Gastrocnemius medialis (tissue), 4 donors: ENCODE data around the gene BEST1. TPM values are rescaled to one million over a fixed set of nuclear protein-coding genes. Genes with fewer than 3 reads are reported as not detected.

Source experiments
- ATAC-seq, 2 donors: fragments of 150-250 bp; one replicate each; pipeline ENCODE4 v1.9.1; 2016
- DNase-seq, 2 donors: peaks; one replicate each; pipeline ENCODE4 v3.0.0-alpha.2; 2019
- H3K27ac ChIP-seq, 4 donors: fragments of 200-600 bp; sonication (generic); 1 replicate in 1 of 4; 2 replicates in 3 of 4; pipeline ENCODE4 v1.5.1; 2016 to 2018; ENCODE audit warnings: mild to moderate bottlenecking in 2 of 4, moderate library complexity in 1 of 4
- H3K27me3 ChIP-seq, 3 donors: fragments of 200-600 bp; sonication (generic) in 2 of 3; 1 replicate in 1 of 3; 2 replicates in 2 of 3; pipeline versions ENCODE4 v1.5.1 to v1.6.0; 2016 to 2019; ENCODE audit warnings: mild to moderate bottlenecking in 1 of 3, moderate library complexity in 1 of 3
- H3K36me3 ChIP-seq, 2 donors: fragments of 200-600 bp; sonication (generic) in 1 of 2; one replicate each; pipeline ENCODE4 v1.5.1; 2017 to 2018
- H3K4me1 ChIP-seq, 2 donors: fragments of 200-600 bp; sonication (generic) in 1 of 2; one replicate each; pipeline ENCODE4 v1.5.1; 2016 to 2017; ENCODE audit warnings: mild to moderate bottlenecking in 2 of 2
- H3K4me3 ChIP-seq, 4 donors: fragments of 200-600 bp; sonication (generic) in 3 of 4; 1 replicate in 1 of 4; 2 replicates in 3 of 4; pipeline ENCODE4 v1.5.1; 2016 to 2019; ENCODE audit warnings: mild to moderate bottlenecking in 2 of 4
- H3K9me3 ChIP-seq, 3 donors: fragments of 200-600 bp; sonication (generic) in 2 of 3; 1 replicate in 1 of 3; 2 replicates in 2 of 3; pipeline ENCODE4 v1.5.1; 2016 to 2019
- CTCF ChIP-seq, 5 experiments: fragments of 450-650 bp in 3 of 5; fragments of 200-600 bp in 2 of 5; sonication (generic) in 2 of 5; IDR thresholded peaks in 4 of 5; conservative IDR thresholded peaks in 1 of 5; 1 replicate in 4 of 5; 2 replicates in 1 of 5; pipeline ENCODE4 v1.5.1; 2016 to 2019; ENCODE audit warnings: antibody characterized with exemption in 5 of 5, mild to moderate bottlenecking in 3 of 5, moderate library complexity in 3 of 5
- POLR2A ChIP-seq, 2 donors: fragments of 450-650 bp; IDR thresholded peaks; one replicate each; pipeline ENCODE4 v1.6.1; 2017; ENCODE audit warnings: antibody characterized with exemption in 2 of 2, mild to moderate bottlenecking in 2 of 2, moderate library complexity in 2 of 2
- in situ Hi-C, 4 donors: fragments of 200-750 bp; cut with MboI; loops; one replicate each; pipeline versions ENCODE4 v1.15.0 to v1.8.0; 2017; ENCODE audit warnings: low sequenced_read_pairs in 4 of 4
- intact Hi-C: fragments of 100-400 bp; cut with DNase I; formaldehyde crosslinking; loops from one replicate; pipeline ENCODE4 v1.15.1; 2023; ENCODE audit warnings: low total_unique reads
- total RNA-seq, 4 donors: library from RNA; depleted of rRNA; stranded (reverse); fragments of >200 nt; gene quantifications; one replicate each; pipeline versions ENCODE4 v1.1.0 to v1.2.3, GENCODE V29; 2016

The BEST1 gene
- total RNA-seq, 4 donors from 2014 or later = 0.93 to 1.7 (median 0.94) TPM; not detected in 1

- in situ Hi-C loops (no loop called here), intact Hi-C loops (no loop called here)
- Histone ChIP-seq H3K27ac (no peak overlapping the region), H3K4me1 (no peaks in the 10 kb centered on the region), H3K9me3 (no peaks in the 10 kb centered on the region), H3K4me3 (no peak overlapping the region), H3K27me3 (peaks cover 0 to 5% (median 0%) of the 10 kb centered on the region in 3 donors), H3K36me3 (no peaks in the 10 kb centered on the region)
- peak in 1 of 2 donors; percentile 39 for DNase-seq
- TF ChIP-seq POLR2A (IDR thresholded peaks at IDR 0.05) = no peak
- TF ChIP-seq CTCF (IDR thresholded peaks at IDR 0.05 in 4 of 5, conservative IDR thresholded peaks at IDR 0.05 in 1 of 5) = no peak
- ATAC-seq = peak; percentile 46 to 70
These were observed 54.3 kb downstream of the BEST1 start for GRCh38 chr11:62004473-62004872.

GRCh38 chr11:62008193-62008592, 58.0 kb downstream of the BEST1 start:
- DNase-seq (no peak), ATAC-seq (no peak)
- Histone ChIP-seq H3K27me3 (peaks cover 0 to 5% (median 0%) of the 10 kb centered on the region in 3 donors), H3K4me3 (no peak overlapping the region), H3K27ac (no peak overlapping the region), H3K9me3 (no peaks in the 10 kb centered on the region), H3K4me1 (no peaks in the 10 kb centered on the region), H3K36me3 (no peaks in the 10 kb centered on the region)
- TF ChIP-seq POLR2A (IDR thresholded peaks at IDR 0.05) = no peak
- in situ Hi-C loops = no loop called here
- intact Hi-C loops = no loop called here

DNA sequence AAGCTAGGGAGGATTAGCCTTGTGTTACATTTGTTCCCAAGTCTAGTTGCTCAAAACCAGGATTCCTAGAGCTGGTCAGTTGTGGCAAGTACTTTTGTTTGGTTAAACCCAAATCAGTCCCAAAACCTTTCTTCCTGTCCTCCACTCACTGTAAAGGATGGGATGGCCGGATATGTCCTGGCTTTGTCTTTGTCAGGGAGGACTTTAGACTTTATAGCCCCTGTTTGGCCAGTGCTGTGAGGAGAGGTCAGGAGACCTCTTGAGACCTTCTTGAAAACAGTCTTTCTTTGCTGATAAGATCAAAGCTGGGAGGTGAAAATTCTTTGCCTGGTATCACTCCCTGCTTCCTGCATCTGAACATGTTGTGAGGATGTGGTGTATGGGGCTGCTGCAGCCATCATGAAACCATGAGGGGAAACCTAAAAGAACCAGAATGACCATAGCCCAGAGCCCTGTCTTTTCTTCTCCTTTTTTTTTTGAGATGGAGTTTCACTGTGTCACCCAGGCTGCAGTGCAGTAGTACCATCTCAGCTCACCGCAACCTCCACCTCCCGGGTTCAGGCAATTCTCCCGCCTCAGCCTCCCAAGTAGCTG, 60.9 kb downstream of the BEST1 start:
- TF ChIP-seq POLR2A (IDR thresholded peaks at IDR 0.05) (no peak), CTCF (IDR thresholded peaks at IDR 0.05 in 4 of 5, conservative IDR thresholded peaks at IDR 0.05 in 1 of 5) (no peak)
- intact Hi-C loops = no loop called here
- Histone ChIP-seq H3K36me3 (no peaks in the 10 kb centered on the region), H3K9me3 (no peaks in the 10 kb centered on the region), H3K4me1 (no peaks in the 10 kb centered on the region), H3K27me3 (no peaks in the 10 kb centered on the region), H3K4me3 (no peak overlapping the region), H3K27ac (no peak overlapping the region)
- ATAC-seq (no peak), DNase-seq (no peak)
- in situ Hi-C loops = no loop called here

- DNase-seq (no peak), ATAC-seq (no peak)
- Histone ChIP-seq H3K27me3 (no peaks in the 10 kb centered on the region), H3K27ac (no peak overlapping the region), H3K9me3 (no peaks in the 10 kb centered on the region), H3K36me3 (no peaks in the 10 kb centered on the region), H3K4me1 (no peaks in the 10 kb centered on the region), H3K4me3 (no peak overlapping the region)
- no peak for TF ChIP-seq POLR2A (IDR thresholded peaks at IDR 0.05)
- TF ChIP-seq CTCF (IDR thresholded peaks at IDR 0.05 in 4 of 5, conservative IDR thresholded peaks at IDR 0.05 in 1 of 5) = no peak
- intact Hi-C loops = no loop called here
- in situ Hi-C loops = no loop called here
These were observed 61.7 kb downstream of the BEST1 start for GRCh38 chr11:62011881-62012280.

- in situ Hi-C loops = no loop called here
- H3K36me3 ChIP-seq = no peaks in the 10 kb centered on the region
- no peaks in the 10 kb centered on the region for H3K4me1 ChIP-seq
- no peak overlapping the region for H3K4me3 ChIP-seq
- H3K27me3 ChIP-seq = no peaks in the 10 kb centered on the region
- no peak overlapping the region for H3K27ac ChIP-seq
- DNase-seq (no peak), ATAC-seq (no peak)
- intact Hi-C loops = no loop called here
- no peak for TF ChIP-seq CTCF (IDR thresholded peaks at IDR 0.05 in 4 of 5, conservative IDR thresholded peaks at IDR 0.05 in 1 of 5)
- TF ChIP-seq POLR2A (IDR thresholded peaks at IDR 0.05) = no peak
- no peaks in the 10 kb centered on the region for H3K9me3 ChIP-seq
These were observed 62.3 kb downstream of the BEST1 start for GRCh38 chr11:62012451-62012831.
